Heart left ventricle (tissue), 16 donors: ENCODE measurements around the gene CCL13. TPM values are rescaled to one million over a fixed set of nuclear protein-coding genes. Genes with fewer than 3 reads are reported as not detected.

Experiments used
- ATAC-seq, 4 donors: fragments of 200-7000 bp; cut with Tn5 transposase; one replicate each; pipeline ENCODE4 v1.9.1; 2020 to 2022; ENCODE audit warnings: moderate library complexity in 4 of 4, mild to moderate bottlenecking in 3 of 4, moderate number of reproducible peaks in 1 of 4
- DNase-seq, 5 donors: peaks; one replicate each; pipeline ENCODE4 v3.0.0-alpha.2; 2020
- H3K27ac ChIP-seq, 12 donors: fragments of 200-600 bp; sonication (generic) in 4 of 12; one replicate each; pipeline versions ENCODE4 v1.5.0 to v1.8.0; 2016 to 2022; ENCODE audit warnings: mild to moderate bottlenecking in 2 of 12
- H3K27me3 ChIP-seq, 9 donors: fragments of 200-600 bp; sonication (generic) in 2 of 9; one replicate each; pipeline versions ENCODE4 v1.5.1 to v1.8.0; 2016 to 2022; ENCODE audit warnings: mild to moderate bottlenecking in 3 of 9
- H3K36me3 ChIP-seq, 9 donors: fragments of 200-600 bp; sonication (generic) in 2 of 9; one replicate each; pipeline versions ENCODE4 v1.5.0 to v1.8.0; 2018 to 2022; ENCODE audit warnings: mild to moderate bottlenecking in 2 of 9
- H3K4me1 ChIP-seq, 12 donors: fragments of 200-600 bp; sonication (generic) in 4 of 12; one replicate each; pipeline versions ENCODE4 v1.5.0 to v1.8.0; 2016 to 2022; ENCODE audit warnings: mild to moderate bottlenecking in 3 of 12
- H3K4me3 ChIP-seq, 12 donors: fragments of 200-600 bp; sonication (generic) in 4 of 12; one replicate each; pipeline versions ENCODE4 v1.5.0 to v1.8.0; 2017 to 2022; ENCODE audit warnings: mild to moderate bottlenecking in 9 of 12, moderate library complexity in 4 of 12
- H3K9me3 ChIP-seq, 12 donors: fragments of 200-600 bp; sonication (generic) in 4 of 12; one replicate each; pipeline versions ENCODE4 v1.5.0 to v1.8.0; 2016 to 2022; ENCODE audit warnings: mild to moderate bottlenecking in 1 of 12
- POLR2A ChIP-seq, 2 donors: fragments of 450-650 bp; IDR thresholded peaks; one replicate each; pipeline ENCODE4 v1.6.1; 2017; ENCODE audit warnings: antibody characterized with exemption in 2 of 2, mild to moderate bottlenecking in 2 of 2, moderate library complexity in 2 of 2
- WGBS, 4 donors: extraction: QIAGEN DNeasy Blood & Tissue Kit in 2 of 4; methylation state at CpG; one replicate each; pipeline versions ENCODE4 v1.1.5 to v1.1.7; 2013 to 2018; 5-methylcytosine and 5-hydroxymethylcytosine counted together
- intact Hi-C, 10 donors: fragments of 100-400 bp; cut with DNase I; formaldehyde crosslinking; loops; one replicate each; pipeline versions ENCODE4 v1.11.1 to v1.14.2; 2022
- polyA plus RNA-seq, 2 donors: library from polyadenylated mRNA; stranded (reverse); fragments of 200-250 nt; gene quantifications; one replicate each; pipeline ENCODE4 v1.2.3, GENCODE V29; 2013
- total RNA-seq, 9 donors: library from RNA; depleted of rRNA in 2 of 9; stranded (reverse); fragments of >200 nt in 2 of 9; fragmentation: NEBNext Ultra II Directional in 3 of 9; extraction: Animal tissue kit (Norgen Biotek cat#: 25700) in 3 of 9; gene quantifications; one replicate each; pipeline versions ENCODE4 v1.1.0 to v1.2.4, GENCODE V29; 2016 to 2023
- TF ChIP-seq, protein P1 (sequence below), 12 donors: fragments of 200-600 bp; sonication (generic) in 4 of 12; IDR thresholded peaks; one replicate each; pipeline versions ENCODE4 v1.5.0 to v1.8.0; 2018 to 2022; ENCODE audit warnings: antibody characterized with exemption in 12 of 12, mild to moderate bottlenecking in 5 of 12
- donor health status: ischemic (EF 13 %, LVEDD 7.1; RV severe dilation, severe dysfunction).
- donor health status: healthy with polysubstance abuse.
- donor health status: DM: no; HTN: yes; CAD: no.
- donor health status: DM: no; HTN: no; CAD: no.
- donor health status: ischemic (EF 25% LVEDD 6.9; RV normal size, moderate dysfunction).
- donor health status: ischemic (EF 25% LVEDD 5.7; RV mildly dilated, moderate dysfunction).
- donor health status: healthy.
- donor health status: DM: yes; HTN: yes; CAD: no.
- donor health status: ischemic (EF 35%, LVEDD 5.7; RV mildly dilated, moderate dysfunction).
- donor health status: nonischemic (EF 11% LVEDD 7.7; RV severe dilation, severe dysfunction).
- donor health status: DM: yes; HTN: yes; CAD: no.
- donor health status: PGD.
- donor health status: ischemic (EF 29% LVEDD 5.4; RV normal size, mild dysfunction).
- donor health status: nonischemic (EF 23%, LVEDD 6.1; RV moderate dilation, normal function).

The CCL13 gene
- total and polyA plus RNA-seq, 11 donors, result 0.29 to 98.0 (median 1.1) TPM; not detected in 2

DNA sequence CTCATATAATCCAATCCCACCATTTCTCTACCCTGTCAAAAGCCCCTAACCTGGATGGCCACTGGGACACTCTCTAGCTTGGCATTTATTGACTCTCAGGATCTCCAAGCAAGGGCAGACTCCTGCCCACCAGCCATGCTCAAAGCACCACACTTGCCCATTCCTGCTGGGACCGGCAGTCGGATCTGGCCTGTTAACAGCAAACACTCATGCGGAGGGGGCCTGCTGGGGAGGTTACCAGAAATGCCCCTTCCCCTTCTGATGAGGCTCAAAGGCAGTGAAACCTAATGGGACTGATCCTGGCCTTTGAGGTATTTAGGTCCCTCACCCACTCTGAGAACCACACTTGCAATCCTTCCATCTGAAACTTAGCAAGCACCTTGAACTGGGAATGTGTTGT lies 13.3 kb downstream of the CCL13 start:
- DNase-seq, result no peak
- Histone ChIP-seq H3K36me3 (no peaks in the 10 kb centered on the region), H3K4me1 (peaks cover 0 to 54% (median 0%) of the 10 kb centered on the region in 12 donors), H3K27me3 (peaks cover 0 to 13% (median 0%) of the 10 kb centered on the region in 9 donors), H3K27ac (no peak overlapping the region), H3K9me3 (no peaks in the 10 kb centered on the region), H3K4me3 (no peak overlapping the region)
- TF ChIP-seq, protein P1, sequence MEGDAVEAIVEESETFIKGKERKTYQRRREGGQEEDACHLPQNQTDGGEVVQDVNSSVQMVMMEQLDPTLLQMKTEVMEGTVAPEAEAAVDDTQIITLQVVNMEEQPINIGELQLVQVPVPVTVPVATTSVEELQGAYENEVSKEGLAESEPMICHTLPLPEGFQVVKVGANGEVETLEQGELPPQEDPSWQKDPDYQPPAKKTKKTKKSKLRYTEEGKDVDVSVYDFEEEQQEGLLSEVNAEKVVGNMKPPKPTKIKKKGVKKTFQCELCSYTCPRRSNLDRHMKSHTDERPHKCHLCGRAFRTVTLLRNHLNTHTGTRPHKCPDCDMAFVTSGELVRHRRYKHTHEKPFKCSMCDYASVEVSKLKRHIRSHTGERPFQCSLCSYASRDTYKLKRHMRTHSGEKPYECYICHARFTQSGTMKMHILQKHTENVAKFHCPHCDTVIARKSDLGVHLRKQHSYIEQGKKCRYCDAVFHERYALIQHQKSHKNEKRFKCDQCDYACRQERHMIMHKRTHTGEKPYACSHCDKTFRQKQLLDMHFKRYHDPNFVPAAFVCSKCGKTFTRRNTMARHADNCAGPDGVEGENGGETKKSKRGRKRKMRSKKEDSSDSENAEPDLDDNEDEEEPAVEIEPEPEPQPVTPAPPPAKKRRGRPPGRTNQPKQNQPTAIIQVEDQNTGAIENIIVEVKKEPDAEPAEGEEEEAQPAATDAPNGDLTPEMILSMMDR (IDR thresholded peaks at IDR 0.05), result no peak
- ATAC-seq, result no peak
- WGBS, 4 donors, result 69 to 90% (median 83%) methylated on average over 3 of the region's 3 CpGs
- intact Hi-C loops, result loop anchor here in 2 of 10 donors (10.0 kb wide), 2 partner anchors 585 to 595 kb away; no protein-coding TSS in a partner anchor

DNA sequence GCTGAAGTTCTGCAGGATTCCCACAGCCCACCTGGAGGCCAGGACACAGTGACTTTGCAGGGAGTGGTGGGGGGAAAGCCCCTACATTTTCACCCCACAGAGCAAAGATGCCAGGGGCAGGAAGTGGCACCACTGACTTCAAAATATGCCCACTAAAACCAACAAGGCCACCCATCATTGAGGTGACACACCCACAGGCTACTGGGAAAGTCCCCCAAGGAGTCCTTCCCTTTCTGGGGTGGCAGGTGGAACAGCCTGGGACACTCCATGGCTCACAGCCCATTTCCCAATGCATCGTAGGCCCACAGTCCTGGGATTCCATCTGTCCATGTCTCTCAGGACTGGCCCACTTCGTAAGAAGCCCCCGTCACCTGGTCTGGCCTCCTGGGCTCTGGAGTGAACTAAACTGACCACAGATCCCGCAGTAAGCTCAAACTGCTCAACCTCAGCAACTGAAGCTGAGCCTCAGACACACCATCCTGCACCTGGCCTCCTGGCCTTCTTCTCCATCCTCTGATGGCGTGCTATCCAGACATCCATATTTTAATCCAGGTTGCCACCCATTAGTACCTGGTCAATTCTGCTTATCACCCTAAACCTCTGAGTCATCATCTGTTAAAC lies 14.2 kb downstream of the CCL13 start:
- WGBS, 4 donors, result 90 to 95% (median 94%) methylated on average over 4 to 5 of the region's 5 CpGs
- intact Hi-C loops, result no loop called here
- no peak overlapping the region for H3K27ac ChIP-seq
- peaks cover 0 to 13% (median 0%) of the 10 kb centered on the region in 9 donors for H3K27me3 ChIP-seq
- ATAC-seq (no peak), DNase-seq (no peak)
- TF ChIP-seq POLR2A (IDR thresholded peaks at IDR 0.05), result no peak
- TF ChIP-seq, protein P1 (IDR thresholded peaks at IDR 0.05), result no peak
- H3K9me3 ChIP-seq, result no peaks in the 10 kb centered on the region
- no peaks in the 10 kb centered on the region for H3K36me3 ChIP-seq
- no peak overlapping the region for H3K4me3 ChIP-seq
- H3K4me1 ChIP-seq, result peaks cover 0 to 54% (median 0%) of the 10 kb centered on the region in 12 donors

DNA sequence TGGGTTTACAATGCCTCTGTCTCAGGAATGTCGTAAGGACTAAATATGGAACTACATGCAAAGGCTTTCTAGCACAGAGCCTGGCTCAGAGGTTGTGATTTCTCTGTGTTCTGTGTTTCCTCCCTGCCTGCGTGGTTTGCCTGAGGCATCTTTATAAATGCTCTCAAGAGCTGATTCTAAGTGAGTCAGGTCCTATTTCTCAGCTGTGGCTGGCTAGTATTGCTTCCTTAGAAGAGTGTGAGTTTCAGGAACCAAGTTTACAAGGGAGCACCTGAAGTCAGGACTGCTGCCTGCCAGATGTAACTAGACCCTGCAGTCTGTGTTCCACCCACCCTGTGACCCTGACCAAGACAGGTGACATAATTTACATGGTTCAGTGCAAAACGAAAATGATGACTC lies 14.7 kb downstream of the CCL13 start:
- ATAC-seq, result no peak
- Histone ChIP-seq H3K4me1 (peaks cover 0 to 54% (median 0%) of the 10 kb centered on the region in 12 donors), H3K4me3 (no peak overlapping the region), H3K9me3 (no peaks in the 10 kb centered on the region), H3K36me3 (no peaks in the 10 kb centered on the region), H3K27ac (no peak overlapping the region), H3K27me3 (peaks cover 0 to 13% (median 0%) of the 10 kb centered on the region in 9 donors)
- WGBS, 4 donors, result 43 to 57% (median 49%) methylated on average over 3 of the region's 3 CpGs
- TF ChIP-seq, protein P1 (IDR thresholded peaks at IDR 0.05), result no peak
- TF ChIP-seq POLR2A (IDR thresholded peaks at IDR 0.05), result no peak
- intact Hi-C loops, result no loop called here
- DNase-seq, result no peak

DNA sequence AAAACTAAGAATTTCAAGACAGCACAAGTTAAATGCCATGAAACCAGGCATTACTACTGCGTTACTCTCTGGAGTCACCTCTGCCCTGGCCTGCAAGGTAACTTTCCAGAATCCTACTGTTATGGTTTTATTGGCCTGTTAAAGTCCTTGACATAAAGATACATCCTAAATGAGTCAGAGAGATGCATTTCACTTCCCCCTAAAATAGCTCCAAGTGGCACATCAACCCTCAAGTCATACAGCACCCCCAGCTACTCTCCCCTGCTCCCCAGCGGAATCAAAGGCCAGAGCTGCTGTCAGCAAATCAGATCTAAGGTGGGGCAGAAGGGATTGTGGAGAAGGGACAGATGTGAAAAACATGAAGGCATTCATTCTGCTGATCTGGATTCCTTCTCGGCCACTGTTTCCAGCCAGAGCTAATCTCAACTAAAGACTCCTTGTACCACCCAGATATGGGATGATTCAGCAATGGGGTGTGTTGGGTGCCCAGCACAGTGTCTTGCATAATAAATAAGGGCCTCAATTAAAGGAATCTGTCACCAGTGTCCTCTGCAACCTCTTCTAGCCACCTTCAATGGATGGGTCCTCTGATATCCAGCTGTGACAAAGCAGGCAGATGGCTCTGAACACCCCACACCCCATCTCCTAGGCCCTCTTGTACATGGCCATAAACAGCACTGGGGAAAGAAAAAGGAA lies 15.3 kb downstream of the CCL13 start:
- Histone ChIP-seq H3K9me3 (no peaks in the 10 kb centered on the region), H3K4me1 (peaks cover 0 to 50% (median 0%) of the 10 kb centered on the region in 12 donors), H3K27me3 (peaks cover 0 to 9% (median 0%) of the 10 kb centered on the region in 9 donors), H3K27ac (no peak overlapping the region), H3K36me3 (no peaks in the 10 kb centered on the region), H3K4me3 (no peak overlapping the region)
- ATAC-seq, result no peak
- 81 to 90% (median 89%) methylated on average over 3 of the region's 3 CpGs for WGBS, 4 donors
- no peak for DNase-seq
- intact Hi-C loops, result no loop called here
- TF ChIP-seq, protein P1 (IDR thresholded peaks at IDR 0.05), result no peak
- no peak for TF ChIP-seq POLR2A (IDR thresholded peaks at IDR 0.05)
